Endothelial cell of umbilical vein (primary cell): ENCODE results near the gene MYLK. TPM values are rescaled to one million over a fixed set of nuclear protein-coding genes. Genes with fewer than 3 reads are reported as not detected.

Experiments
- BruUV-seq: library from RNA; stranded (reverse); fragments of 400-500 nt; replicated peaks from 2 replicates; lab custom pipeline; 2021; lab: Mats Ljungman, UMichigan
- CTCF ChIA-PET: fragments of 300-600, 350-600 bp; sonication (Branson Sonifier 250); formaldehyde crosslinking; loops from one replicate; lab custom pipeline; 2021; ENCODE audit warnings: antibody characterized with exemption, inconsistent platforms; lab: Charles Lee
- POLR2A ChIA-PET: fragments of 300-600, 350-600 bp; sonication (Branson Sonifier 250); formaldehyde crosslinking; loops from one replicate; lab custom pipeline; 2021; ENCODE audit warnings: antibody characterized with exemption, inconsistent platforms; lab: Charles Lee
- DNase-seq: peaks from one replicate; pipeline ENCODE4 v3.0.0-alpha.2; 2011; ENCODE audit warnings: low read depth, low spot score
- FAIRE-seq: peaks from 2 replicates; lab custom pipeline; 2011; peaks lifted over from hg19 to GRCh38; lab: Jason Lieb, UNC
- H2AFZ ChIP-seq: 2 replicates; pipeline ENCODE4 v1.6.0; 2012; ENCODE audit warnings: low read depth, low read length, control low read depth, inconsistent platforms
- H3K27ac ChIP-seq: 2 replicates; pipeline ENCODE4 v1.5.1; 2011; ENCODE audit warnings: low read depth, mild to moderate bottlenecking, control low read depth, low read length, moderate library complexity; ENCODE audit not compliant: insufficient read depth
- H3K27me3 ChIP-seq, 2 experiments: 2 replicates each; pipeline versions ENCODE4 v1.6.0 to v1.6.1; 2011; ENCODE audit warnings: low read length in 2 of 2, mixed read lengths in 1 of 2; ENCODE audit not compliant: control insufficient read depth in 2 of 2, insufficient read depth in 2 of 2
- H3K36me3 ChIP-seq, 2 experiments: 2 replicates in 1 of 2; 3 replicates in 1 of 2; pipeline ENCODE4 v1.5.1; 2011; ENCODE audit warnings: low read length in 2 of 2, mild to moderate bottlenecking in 1 of 2, moderate library complexity in 1 of 2; ENCODE audit not compliant: control insufficient read depth in 2 of 2, insufficient read depth in 2 of 2; ENCODE audit errors: extremely low read depth in 1 of 2
- H3K4me1 ChIP-seq: 3 replicates; pipeline ENCODE4 v1.5.1; 2011; ENCODE audit warnings: mild to moderate bottlenecking, low read length; ENCODE audit not compliant: control insufficient read depth, insufficient read depth; ENCODE audit errors: extremely low read depth
- H3K4me2 ChIP-seq: 2 replicates; pipeline ENCODE4 v1.6.1; 2011; ENCODE audit warnings: low read length, control low read depth, mixed read lengths; ENCODE audit not compliant: insufficient read depth
- H3K4me3 ChIP-seq, 3 experiments: fragments of 200-600 bp in 1 of 3; sonication (generic), shearing (Covaris generic) in 1 of 3; replicated peaks in 1 of 3; 2 replicates each; pipeline ENCODE4 v1.5.1; 2011 to 2016; ENCODE audit warnings: control low read depth in 3 of 3, low read length in 3 of 3, mild to moderate bottlenecking in 2 of 3, inconsistent platforms in 1 of 3, low read depth in 1 of 3, moderate library complexity in 1 of 3; ENCODE audit not compliant: insufficient read depth in 1 of 3
- H3K79me2 ChIP-seq: 2 replicates; pipeline ENCODE4 v1.6.0; 2012; ENCODE audit warnings: low read length, inconsistent platforms; ENCODE audit not compliant: control insufficient read depth, insufficient read depth
- H3K9ac ChIP-seq: replicated peaks from 2 replicates; pipeline ENCODE3; 2011; ENCODE audit warnings: low read length, control low read depth; ENCODE audit not compliant: insufficient read depth; ENCODE audit errors: extremely low read depth
- H3K9me1 ChIP-seq: replicated peaks from 3 replicates; pipeline ENCODE4 v1.6.0; 2011; ENCODE audit warnings: mild to moderate bottlenecking, low read length; ENCODE audit not compliant: control insufficient read depth, insufficient read depth; ENCODE audit errors: extremely low read depth
- H3K9me3 ChIP-seq: replicated peaks from 2 replicates; pipeline ENCODE4 v1.5.1; 2012; ENCODE audit warnings: low read length, inconsistent platforms; ENCODE audit not compliant: control insufficient read depth, insufficient read depth
- H4K20me1 ChIP-seq: replicated peaks from 2 replicates; pipeline ENCODE3; 2011; ENCODE audit warnings: mild to moderate bottlenecking, low read length; ENCODE audit not compliant: control insufficient read depth, insufficient read depth; ENCODE audit errors: extremely low read depth
- EZH2 ChIP-seq: IDR thresholded peaks from 2 replicates; pipeline ENCODE4 v1.6.1; 2012; ENCODE audit warnings: borderline replicate concordance, low read depth, mild to moderate bottlenecking, moderate library complexity, low read length, inconsistent platforms; ENCODE audit not compliant: severe bottlenecking
- FOS ChIP-seq: IDR thresholded peaks from 2 replicates; pipeline ENCODE4 v1.6.1; 2011; ENCODE audit warnings: mild to moderate bottlenecking, low read length, moderate library complexity, borderline replicate concordance; ENCODE audit not compliant: insufficient read depth
- GATA2 ChIP-seq: IDR thresholded peaks from 2 replicates; pipeline ENCODE4 v1.7.0; 2011; ENCODE audit warnings: low read depth, mild to moderate bottlenecking, moderate library complexity, mixed read lengths, low read length; ENCODE audit not compliant: insufficient read length, insufficient read depth
- JUN ChIP-seq: IDR thresholded peaks from 2 replicates; pipeline ENCODE4 v1.6.1; 2011; ENCODE audit warnings: borderline replicate concordance, low read depth; ENCODE audit not compliant: insufficient read length, insufficient read depth
- MYC ChIP-seq: IDR thresholded peaks from one replicate; pipeline ENCODE4 v1.6.1; 2011; ENCODE audit warnings: mild to moderate bottlenecking, low read depth, low read length
- POLR2A ChIP-seq: IDR thresholded peaks from 2 replicates; pipeline ENCODE4 v1.6.1; 2012; ENCODE audit warnings: low read depth, mild to moderate bottlenecking, control low read depth, low read length
- POLR2AphosphoS5 ChIP-seq: IDR thresholded peaks from 2 replicates; pipeline ENCODE4 v1.6.1; 2012; ENCODE audit warnings: low read depth, mild to moderate bottlenecking, control low read depth, low read length, moderate library complexity; ENCODE audit not compliant: insufficient read depth
- dilution Hi-C: fragments of 300-500 bp; cut with MboI; formaldehyde crosslinking; loops from one replicate; pipeline ENCODE4 v1.15.0; 2019; ENCODE audit warnings: low sequenced_read_pairs; ENCODE audit not compliant: extremely low pct_ligation_motif_present
- intact Hi-C: fragments of 100-400 bp; cut with micrococcal nuclease; formaldehyde crosslinking; loops from one replicate; pipeline ENCODE4 v1.10.0; 2022
- polyA plus RNA-seq, 4 experiments: library from polyadenylated mRNA; depleted of rRNA in 3 of 4; stranded (reverse) in 3 of 4; unstranded in 1 of 4; fragments of >200 nt; gene quantifications; 2 replicates each; pipeline versions ENCODE4 v1.2.1 to v1.2.3, GENCODE V29; 2011 to 2012; ENCODE audit warnings: missing spikeins in 1 of 4
- total RNA-seq: library from RNA; stranded (reverse); gene quantifications from 2 replicates; pipeline ENCODE4 v1.2.3, GENCODE V29; 2021
- TF ChIP-seq, protein P1 (sequence below): IDR thresholded peaks from 2 replicates; pipeline ENCODE4 v1.6.1; 2011; ENCODE audit not compliant: insufficient read depth, insufficient read length
- TF ChIP-seq, protein P2 (sequence below), 2 donors: IDR thresholded peaks; 1 replicate in 1 of 2; 2 replicates in 1 of 2; pipeline ENCODE4 v1.5.1; 2011; ENCODE audit warnings: low read length in 2 of 2, mild to moderate bottlenecking in 2 of 2, moderate library complexity in 2 of 2, control low read depth in 1 of 2, inconsistent platforms in 1 of 2, low read depth in 1 of 2; ENCODE audit not compliant: insufficient read depth in 1 of 2; ENCODE audit errors: extremely low read depth in 1 of 2

The MYLK gene
- total and polyA plus RNA-seq, 2 donors (not counting 3 experiments of a cell fraction or from before 2014, with no cell fraction given): 10.0 to 22.2 TPM

DNA sequence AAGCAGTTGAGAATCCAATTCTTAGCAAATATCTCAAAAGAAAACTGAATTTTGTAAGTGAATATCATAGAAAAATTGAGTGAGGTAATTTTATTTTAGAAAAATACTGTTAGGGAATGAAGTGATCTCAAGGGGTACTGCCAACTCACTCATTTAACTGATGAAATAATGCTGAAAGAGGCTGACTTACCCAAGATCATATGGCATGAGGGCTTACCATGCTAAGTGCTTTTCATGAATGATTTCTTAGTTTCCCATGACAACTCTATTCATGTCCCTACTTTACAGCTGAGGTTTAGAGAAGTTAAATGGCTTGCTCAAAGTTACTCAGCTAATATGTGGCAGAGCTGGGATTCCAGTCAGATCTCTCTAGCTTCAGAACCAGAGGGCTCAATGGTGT is 46.3 kb upstream of the MYLK start:
- no peaks in the 10 kb centered on the region for H3K4me1 ChIP-seq
- no peak overlapping the region for H3K4me2 ChIP-seq
- H3K36me3 ChIP-seq: peaks cover 0 to 9% of the 10 kb centered on the region in 2 experiments
- no peak overlapping the region for H2AFZ ChIP-seq
- DNase-seq (no peak), FAIRE-seq (no peak)
- no peaks in the 10 kb centered on the region for H3K79me2 ChIP-seq
- H3K27me3 ChIP-seq: no peaks in the 10 kb centered on the region
- CTCF ChIA-PET: interaction anchor here (1.0 kb wide), 1 partner anchor 10 kb away, joined by 3 read pairs; no protein-coding TSS in a partner anchor
- H4K20me1 ChIP-seq: no peaks in the 10 kb centered on the region
- H3K27ac ChIP-seq: no peak overlapping the region
- no peak for TF ChIP-seq FOS
- TF ChIP-seq, protein P1, sequence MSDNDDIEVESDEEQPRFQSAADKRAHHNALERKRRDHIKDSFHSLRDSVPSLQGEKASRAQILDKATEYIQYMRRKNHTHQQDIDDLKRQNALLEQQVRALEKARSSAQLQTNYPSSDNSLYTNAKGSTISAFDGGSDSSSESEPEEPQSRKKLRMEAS: no peak
- TF ChIP-seq, protein P2, sequence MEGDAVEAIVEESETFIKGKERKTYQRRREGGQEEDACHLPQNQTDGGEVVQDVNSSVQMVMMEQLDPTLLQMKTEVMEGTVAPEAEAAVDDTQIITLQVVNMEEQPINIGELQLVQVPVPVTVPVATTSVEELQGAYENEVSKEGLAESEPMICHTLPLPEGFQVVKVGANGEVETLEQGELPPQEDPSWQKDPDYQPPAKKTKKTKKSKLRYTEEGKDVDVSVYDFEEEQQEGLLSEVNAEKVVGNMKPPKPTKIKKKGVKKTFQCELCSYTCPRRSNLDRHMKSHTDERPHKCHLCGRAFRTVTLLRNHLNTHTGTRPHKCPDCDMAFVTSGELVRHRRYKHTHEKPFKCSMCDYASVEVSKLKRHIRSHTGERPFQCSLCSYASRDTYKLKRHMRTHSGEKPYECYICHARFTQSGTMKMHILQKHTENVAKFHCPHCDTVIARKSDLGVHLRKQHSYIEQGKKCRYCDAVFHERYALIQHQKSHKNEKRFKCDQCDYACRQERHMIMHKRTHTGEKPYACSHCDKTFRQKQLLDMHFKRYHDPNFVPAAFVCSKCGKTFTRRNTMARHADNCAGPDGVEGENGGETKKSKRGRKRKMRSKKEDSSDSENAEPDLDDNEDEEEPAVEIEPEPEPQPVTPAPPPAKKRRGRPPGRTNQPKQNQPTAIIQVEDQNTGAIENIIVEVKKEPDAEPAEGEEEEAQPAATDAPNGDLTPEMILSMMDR (IDR thresholded peaks at IDR 0.05; ENCODE audit: extremely low read depth in 1 of 2, insufficient read depth in 1 of 2, low read depth in 1 of 2, low read length in 2 of 2): no peak
- no peak for TF ChIP-seq POLR2A
- no peak for TF ChIP-seq MYC
- TF ChIP-seq POLR2AphosphoS5: no peak
- no peak for TF ChIP-seq EZH2
- TF ChIP-seq GATA2: no peak
- TF ChIP-seq JUN: no peak
- intact Hi-C loops (no loop called here), dilution Hi-C loops (no loop called here)
- H3K9me1 ChIP-seq: no peaks in the 10 kb centered on the region
- no peak overlapping the region for H3K4me3 ChIP-seq
- BruUV-seq: no TSS peak
- POLR2A ChIA-PET: no interaction called here
- H3K9ac ChIP-seq: no peak overlapping the region
- no peaks in the 10 kb centered on the region for H3K9me3 ChIP-seq
